SK-N-SH treated with all-trans-retinoic acid at 6 μM for 48 hours (cell line): Measurements from ENCODE around the gene MEPCE.

Experiments used
- ARNTL ChIP-seq: fragments of 450-650 bp; formaldehyde crosslinking; IDR thresholded peaks from 2 replicates; pipeline ENCODE4 v1.5.0; 2020; ENCODE audit warnings: low read depth, mild to moderate bottlenecking, moderate library complexity, borderline replicate concordance
- CREB5 ChIP-seq: fragments of 250-450 bp; sonication (Bioruptor Pico); IDR thresholded peaks from 2 replicates; pipeline ENCODE4 v1.5.1; 2020; ENCODE audit warnings: low read depth, mild to moderate bottlenecking, moderate library complexity
- ESRRG ChIP-seq: fragments of 250-450 bp; sonication (Bioruptor Pico); IDR thresholded peaks from 2 replicates; pipeline ENCODE4 v1.6.1; 2021; ENCODE audit warnings: mild to moderate bottlenecking
- PATZ1 ChIP-seq: fragments of 250-450 bp; sonication (Bioruptor Pico); IDR thresholded peaks from 2 replicates; pipeline ENCODE4 v1.8.0; 2020; ENCODE audit warnings: mild to moderate bottlenecking, moderate library complexity, borderline replicate concordance
- TOX ChIP-seq: fragments of 250-450 bp; sonication (Bioruptor Pico); IDR thresholded peaks from 2 replicates; pipeline ENCODE4 v1.8.0; 2021; ENCODE audit warnings: mild to moderate bottlenecking, moderate library complexity, borderline replicate concordance
- TSHZ2 ChIP-seq: fragments of 250-450 bp; sonication (Bioruptor Pico); IDR thresholded peaks from 2 replicates; pipeline ENCODE4 v1.5.0; 2020; ENCODE audit warnings: mild to moderate bottlenecking, moderate library complexity
- ZC3H10 ChIP-seq: fragments of 250-450 bp; sonication (Bioruptor Pico); IDR thresholded peaks from 2 replicates; pipeline ENCODE4 v1.5.1; 2021; ENCODE audit warnings: mild to moderate bottlenecking, moderate library complexity
- ZFP30 ChIP-seq: fragments of 450-650 bp; formaldehyde crosslinking; IDR thresholded peaks from 2 replicates; pipeline ENCODE4 v1.5.0; 2022; ENCODE audit warnings: mild to moderate bottlenecking, moderate library complexity
- ZNF565 ChIP-seq: fragments of 450-650 bp; formaldehyde crosslinking; conservative IDR thresholded peaks from 2 replicates; pipeline ENCODE4 v1.5.0; 2020; ENCODE audit warnings: low read depth, mild to moderate bottlenecking, moderate library complexity
- ZNF8 ChIP-seq: fragments of 450-650 bp; formaldehyde crosslinking; IDR thresholded peaks from 2 replicates; pipeline ENCODE4 v1.5.0; 2020; ENCODE audit warnings: mild to moderate bottlenecking, moderate library complexity

GRCh38 chr7:100387695-100388094 lies 41.9 kb upstream of the MEPCE start:
- no peak for TF ChIP-seq CREB5
- TF ChIP-seq ZC3H10 (CRISPR knock-in tag): no peak
- no peak for TF ChIP-seq ESRRG (CRISPR knock-in tag)
- TF ChIP-seq PATZ1 (CRISPR knock-in tag): no peak
- TF ChIP-seq ZNF565 (CRISPR knock-in tag): no peak
- no peak for TF ChIP-seq ZFP30 (CRISPR knock-in tag)
- TF ChIP-seq ZNF8 (CRISPR knock-in tag): no peak
- TF ChIP-seq TSHZ2 (CRISPR knock-in tag): no peak
- TF ChIP-seq ARNTL: no peak
- no peak for TF ChIP-seq TOX (CRISPR knock-in tag)
